NCI-H748 treated with DMSO at 0.1 percent for 48 hours (cell line): ENCODE results near the gene DUOX1.

ENCODE experiments used
- DNase-seq: peaks from one replicate; lab custom pipeline; 2025; lab: John Stamatoyannopoulos, UW

The DUOX1 gene

GRCh38 chr15:45106002-45106790 is 23.6 kb upstream of the DUOX1 start:
- no peak for DNase-seq

GRCh38 chr15:45107941-45108630 is 21.7 kb upstream of the DUOX1 start:
- DNase-seq: no peak

- no peak for DNase-seq
Observed at GRCh38 chr15:45110256-45110820, 19.5 kb upstream of the DUOX1 start.

- DNase-seq: no peak
Observed at GRCh38 chr15:45111390-45112142, 18.2 kb upstream of the DUOX1 start.

- DNase-seq: no peak
Observed at GRCh38 chr15:45112143-45112590, 17.6 kb upstream of the DUOX1 start.

- DNase-seq: no peak
Observed at GRCh38 chr15:45112591-45113379, 17.0 kb upstream of the DUOX1 start.

GRCh38 chr15:45113380-45113990 is 16.3 kb upstream of the DUOX1 start:
- no peak for DNase-seq

- no peak for DNase-seq
Observed at GRCh38 chr15:45114076-45114750, 15.6 kb upstream of the DUOX1 start, which contains the start of the genes DUOX2 and DUOXA2. Gene DUOX2 (minus strand): TSS chr15:45114172. CDS start chr15:45113411, 761 bp downstream. Gene DUOXA2 (plus strand): TSS chr15:45114326. CDS start chr15:45114606, 280 bp downstream.

GRCh38 chr15:45114751-45115085 is 15.1 kb upstream of the DUOX1 start:
- no peak for DNase-seq

- DNase-seq: no peak
Observed at GRCh38 chr15:45115312-45115820, 14.4 kb upstream of the DUOX1 start.

GRCh38 chr15:45116006-45116481 is 13.8 kb upstream of the DUOX1 start:
- DNase-seq: no peak

- DNase-seq: no peak
Observed at GRCh38 chr15:45116482-45117307, 13.1 kb upstream of the DUOX1 start.

- no peak for DNase-seq
Observed at GRCh38 chr15:45117308-45118130, 12.3 kb upstream of the DUOX1 start.

- DNase-seq: peak; percentile 72
Observed at GRCh38 chr15:45118131-45118588, 11.6 kb upstream of the DUOX1 start.

- DNase-seq: no peak
Observed at GRCh38 chr15:45118996-45119395, 10.8 kb upstream of the DUOX1 start.

- no peak for DNase-seq
Observed at GRCh38 chr15:45120081-45120972, 9.5 kb upstream of the DUOX1 start.

GRCh38 chr15:45121020-45121419 is 8.8 kb upstream of the DUOX1 start:
- DNase-seq: no peak
